ENCODE results near the gene REEP1.

The REEP1 gene

GRCh38 chr2:86237172-86237571 is 100.3 kb downstream of the REEP1 start:
- no peaks in the 10 kb centered on the region for H3K9me2 ChIP-seq (replicated peaks; ENCODE audit: insufficient read depth, low read length)
- H3K9ac ChIP-seq (ENCODE audit: low read length), result no peak overlapping the region
- H3K79me2 ChIP-seq (ENCODE audit: insufficient read depth, low read length), result no peaks in the 10 kb centered on the region
- no peaks in the 10 kb centered on the region for H3K9me3 ChIP-seq (ENCODE audit: insufficient read depth, low read length)
- H3K4me2 ChIP-seq (ENCODE audit: low read depth, low read length, poor library complexity, severe bottlenecking), result no peak overlapping the region
- H3K4me3 ChIP-seq (ENCODE audit: insufficient read depth, low read length, poor library complexity, severe bottlenecking), result no peak overlapping the region
- H4K20me1 ChIP-seq (ENCODE audit: low read depth, low read length), result no peaks in the 10 kb centered on the region
- no peak for TF ChIP-seq CTCF (IDR thresholded peaks at IDR 0.05; ENCODE audit: insufficient read depth, low read length, poor library complexity, severe bottlenecking)
- no peak for TF ChIP-seq EZH2phosphoT487 (conservative IDR thresholded peaks at IDR 0.05; ENCODE audit: low read length)
- H3K27ac ChIP-seq (ENCODE audit: low read depth, low read length), result no peak overlapping the region
- no peaks in the 10 kb centered on the region for H3K27me3 ChIP-seq (ENCODE audit: low read length)
- no peaks in the 10 kb centered on the region for H3K36me3 ChIP-seq (ENCODE audit: low read length)
- H3F3A ChIP-seq (ENCODE audit: insufficient read depth), result peaks cover 18% of the 10 kb centered on the region
- H2AFZ ChIP-seq (ENCODE audit: low read depth, low read length, severe bottlenecking), result no peak overlapping the region

GRCh38 chr2:86235196-86235980 is 102.0 kb downstream of the REEP1 start:
- Histone ChIP-seq H3K4me3 (ENCODE audit: insufficient read depth, low read length, poor library complexity, severe bottlenecking) (no peak overlapping the region), H3K27me3 (ENCODE audit: low read length) (no peaks in the 10 kb centered on the region)
- TF ChIP-seq EZH2phosphoT487 (conservative IDR thresholded peaks at IDR 0.05; ENCODE audit: low read length), result no peak
- no peak for TF ChIP-seq CTCF (IDR thresholded peaks at IDR 0.05; ENCODE audit: insufficient read depth, low read length, poor library complexity, severe bottlenecking)

GRCh38 chr2:86234563-86235131 is 102.8 kb downstream of the REEP1 start:
- Histone ChIP-seq H3K9me3 (ENCODE audit: insufficient read depth, low read length) (no peaks in the 10 kb centered on the region), H3K79me2 (ENCODE audit: insufficient read depth, low read length) (no peaks in the 10 kb centered on the region), H3K4me2 (ENCODE audit: low read depth, low read length, poor library complexity, severe bottlenecking) (no peak overlapping the region), H3K27ac (ENCODE audit: low read depth, low read length) (no peak overlapping the region), H3F3A (ENCODE audit: insufficient read depth) (peaks cover 15% of the 10 kb centered on the region), H4K20me1 (ENCODE audit: low read depth, low read length) (no peaks in the 10 kb centered on the region), H3K4me3 (ENCODE audit: insufficient read depth, low read length, poor library complexity, severe bottlenecking) (no peak overlapping the region), H3K9me2 (replicated peaks; ENCODE audit: insufficient read depth, low read length) (no peaks in the 10 kb centered on the region), H2AFZ (ENCODE audit: low read depth, low read length, severe bottlenecking) (no peak overlapping the region), H3K9ac (ENCODE audit: low read length) (no peak overlapping the region), H3K27me3 (ENCODE audit: low read length) (no peaks in the 10 kb centered on the region), H3K36me3 (ENCODE audit: low read length) (no peaks in the 10 kb centered on the region)
- TF ChIP-seq EZH2phosphoT487 (conservative IDR thresholded peaks at IDR 0.05; ENCODE audit: low read length) (no peak), CTCF (IDR thresholded peaks at IDR 0.05; ENCODE audit: insufficient read depth, low read length, poor library complexity, severe bottlenecking) (no peak)

More at GRCh38 chr2:86235196-86235980, 102.0 kb downstream of the REEP1 start:
- Histone ChIP-seq H3K27ac (ENCODE audit: low read depth, low read length) (no peak overlapping the region), H3K36me3 (ENCODE audit: low read length) (no peaks in the 10 kb centered on the region), H4K20me1 (ENCODE audit: low read depth, low read length) (no peaks in the 10 kb centered on the region), H3K9ac (ENCODE audit: low read length) (no peak overlapping the region), H3K79me2 (ENCODE audit: insufficient read depth, low read length) (no peaks in the 10 kb centered on the region), H3K9me2 (replicated peaks; ENCODE audit: insufficient read depth, low read length) (no peaks in the 10 kb centered on the region), H3K9me3 (ENCODE audit: insufficient read depth, low read length) (no peaks in the 10 kb centered on the region), H2AFZ (ENCODE audit: low read depth, low read length, severe bottlenecking) (no peak overlapping the region), H3F3A (ENCODE audit: insufficient read depth) (peaks cover 15% of the 10 kb centered on the region), H3K4me2 (ENCODE audit: low read depth, low read length, poor library complexity, severe bottlenecking) (no peak overlapping the region)
